ENCODE measurements around the gene KLF13.

GRCh38 chr15:31367021-31367729 lies 40.5 kb downstream of the KLF13 start:
- TF ChIP-seq POLR2A (IDR thresholded peaks at IDR 0.05; ENCODE audit: low read depth, low read length) (no peak), POLR2AphosphoS5 (IDR thresholded peaks at IDR 0.05; ENCODE audit: low read depth, low read length) (no peak), TAF1 (IDR thresholded peaks at IDR 0.05; ENCODE audit: low read depth, low read length) (no peak)
